Stimulated activated CD8-positive, alpha-beta memory T cell treated with anti-CD3 and anti-CD28 coated beads, Interleukin-2, amount 100 ng/mL, for 48 hours (primary cell): ENCODE results near the gene TECTA.

Source experiments
- DNase-seq, 2 donors: peaks; one replicate each; pipeline ENCODE4 v3.0.0-alpha.2; 2020; ENCODE audit warnings: low read depth in 2 of 2

Gene TECTA, protein sequence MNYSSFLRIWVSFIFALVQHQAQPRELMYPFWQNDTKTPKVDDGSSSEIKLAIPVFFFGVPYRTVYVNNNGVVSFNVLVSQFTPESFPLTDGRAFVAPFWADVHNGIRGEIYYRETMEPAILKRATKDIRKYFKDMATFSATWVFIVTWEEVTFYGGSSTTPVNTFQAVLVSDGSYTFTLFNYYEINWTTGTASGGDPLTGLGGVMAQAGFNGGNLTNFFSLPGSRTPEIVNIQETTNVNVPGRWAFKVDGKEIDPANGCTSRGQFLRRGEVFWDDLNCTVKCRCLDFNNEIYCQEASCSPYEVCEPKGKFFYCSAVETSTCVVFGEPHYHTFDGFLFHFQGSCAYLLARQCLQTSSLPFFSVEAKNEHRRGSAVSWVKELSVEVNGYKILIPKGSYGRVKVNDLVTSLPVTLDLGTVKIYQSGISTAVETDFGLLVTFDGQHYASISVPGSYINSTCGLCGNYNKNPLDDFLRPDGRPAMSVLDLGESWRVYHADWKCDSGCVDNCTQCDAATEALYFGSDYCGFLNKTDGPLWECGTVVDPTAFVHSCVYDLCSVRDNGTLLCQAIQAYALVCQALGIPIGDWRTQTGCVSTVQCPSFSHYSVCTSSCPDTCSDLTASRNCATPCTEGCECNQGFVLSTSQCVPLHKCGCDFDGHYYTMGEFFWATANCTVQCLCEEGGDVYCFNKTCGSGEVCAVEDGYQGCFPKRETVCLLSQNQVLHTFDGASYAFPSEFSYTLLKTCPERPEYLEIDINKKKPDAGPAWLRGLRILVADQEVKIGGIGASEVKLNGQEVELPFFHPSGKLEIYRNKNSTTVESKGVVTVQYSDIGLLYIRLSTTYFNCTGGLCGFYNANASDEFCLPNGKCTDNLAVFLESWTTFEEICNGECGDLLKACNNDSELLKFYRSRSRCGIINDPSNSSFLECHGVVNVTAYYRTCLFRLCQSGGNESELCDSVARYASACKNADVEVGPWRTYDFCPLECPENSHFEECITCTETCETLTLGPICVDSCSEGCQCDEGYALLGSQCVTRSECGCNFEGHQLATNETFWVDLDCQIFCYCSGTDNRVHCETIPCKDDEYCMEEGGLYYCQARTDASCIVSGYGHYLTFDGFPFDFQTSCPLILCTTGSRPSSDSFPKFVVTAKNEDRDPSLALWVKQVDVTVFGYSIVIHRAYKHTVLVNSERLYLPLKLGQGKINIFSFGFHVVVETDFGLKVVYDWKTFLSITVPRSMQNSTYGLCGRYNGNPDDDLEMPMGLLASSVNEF (N-terminal part only)

DNA sequence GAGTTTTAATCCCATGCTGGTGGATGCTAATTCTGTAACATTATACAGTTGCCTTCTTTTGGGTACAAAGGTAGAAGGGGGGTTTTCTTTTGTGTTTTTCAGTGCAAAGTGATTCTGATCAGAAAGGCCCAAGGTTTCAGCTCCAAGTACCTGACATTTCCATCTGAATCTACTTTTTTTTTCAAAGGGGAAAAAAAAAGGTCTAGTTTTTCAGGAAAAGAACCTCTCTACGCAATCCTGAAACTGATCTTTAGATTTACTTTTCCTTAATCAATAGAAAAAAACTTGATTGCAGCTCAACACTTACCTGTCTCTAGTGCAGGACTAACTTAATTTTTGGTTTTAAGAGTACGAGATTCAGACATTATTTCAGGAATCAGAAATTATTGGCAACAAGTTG lies at the start of gene TECTA:
TSS of gene TECTA (plus strand) at position 301 of the 400 bp plus-strand sequence. CDS start 1,423 bp downstream, outside the sequence.
- no peak for DNase-seq

DNA sequence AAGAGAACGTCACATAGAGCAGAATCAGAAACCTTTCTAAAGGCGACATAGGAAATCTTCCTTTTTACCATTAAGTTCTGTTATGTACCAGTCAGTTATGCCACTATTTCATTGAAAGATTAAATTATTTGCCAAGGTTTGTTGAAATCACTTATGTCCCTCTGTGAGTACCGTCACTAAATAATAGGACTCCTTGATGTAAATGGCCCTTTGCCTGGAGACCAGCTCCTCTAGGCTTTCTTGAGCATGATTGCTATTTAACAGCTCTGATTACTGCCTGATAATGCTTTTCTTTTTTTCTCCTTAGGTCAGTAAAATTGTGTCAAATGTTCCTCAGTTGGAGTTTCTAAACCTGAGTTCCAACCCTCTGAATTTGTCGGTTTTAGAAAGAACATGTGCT lies 47.8 kb upstream of the TECTA start:
- no peak for DNase-seq

DNA sequence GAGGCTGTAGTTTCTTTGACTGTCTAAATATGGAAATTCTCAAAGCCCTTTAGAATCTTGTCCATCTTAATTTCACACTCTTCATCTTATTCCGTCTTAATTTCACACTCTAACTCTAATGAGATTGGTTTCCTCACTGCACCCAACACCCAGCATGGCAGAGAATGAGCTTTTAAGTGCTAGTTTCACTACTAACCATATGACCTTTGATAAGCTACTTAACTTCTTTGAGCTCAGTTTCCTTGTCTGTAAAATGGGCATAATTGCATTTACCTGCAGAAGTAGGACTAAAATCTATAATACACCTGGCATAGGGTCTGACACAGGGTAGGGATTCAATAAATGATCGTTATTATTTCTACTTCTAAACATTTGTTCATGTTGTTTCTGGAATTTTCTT lies 46.8 kb upstream of the TECTA start:
- DNase-seq = no peak

DNA sequence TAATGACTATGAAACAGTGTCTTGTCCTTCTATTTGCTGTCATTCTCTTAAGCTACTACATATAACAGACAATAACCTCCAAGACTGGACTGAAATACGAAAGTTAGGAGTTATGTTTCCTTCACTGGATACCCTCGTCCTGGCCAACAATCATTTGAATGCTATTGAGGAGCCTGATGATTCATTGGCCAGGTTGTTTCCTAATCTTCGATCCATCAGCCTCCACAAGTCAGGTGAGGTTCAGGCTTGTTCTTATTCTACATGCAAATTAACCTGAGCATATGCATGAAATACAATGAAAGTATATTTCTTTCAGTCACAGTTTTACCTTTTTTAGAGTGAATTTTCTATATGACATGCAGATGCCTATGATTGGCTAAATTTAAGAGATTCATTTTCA lies 46.0 kb upstream of the TECTA start:
- no peak for DNase-seq

DNA sequence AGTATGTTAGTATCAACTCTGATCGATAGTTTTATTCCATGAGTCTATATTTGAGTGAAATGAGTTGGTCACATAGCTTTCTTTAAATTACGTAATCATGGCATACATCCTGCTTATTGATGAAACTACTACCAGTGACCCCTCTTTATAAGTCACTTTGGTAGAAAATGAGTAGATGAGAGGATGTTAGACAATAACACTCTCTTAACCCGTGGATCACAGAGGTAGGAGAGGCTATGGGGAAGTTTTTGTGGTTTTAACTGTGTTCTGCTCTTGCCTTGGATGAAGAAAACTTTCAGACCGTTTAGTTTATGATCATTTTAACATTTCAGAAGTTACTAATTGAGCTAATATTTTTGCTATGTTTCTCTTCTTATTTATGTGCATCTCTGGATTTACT lies 43.1 kb upstream of the TECTA start:
- DNase-seq = no peak

DNA sequence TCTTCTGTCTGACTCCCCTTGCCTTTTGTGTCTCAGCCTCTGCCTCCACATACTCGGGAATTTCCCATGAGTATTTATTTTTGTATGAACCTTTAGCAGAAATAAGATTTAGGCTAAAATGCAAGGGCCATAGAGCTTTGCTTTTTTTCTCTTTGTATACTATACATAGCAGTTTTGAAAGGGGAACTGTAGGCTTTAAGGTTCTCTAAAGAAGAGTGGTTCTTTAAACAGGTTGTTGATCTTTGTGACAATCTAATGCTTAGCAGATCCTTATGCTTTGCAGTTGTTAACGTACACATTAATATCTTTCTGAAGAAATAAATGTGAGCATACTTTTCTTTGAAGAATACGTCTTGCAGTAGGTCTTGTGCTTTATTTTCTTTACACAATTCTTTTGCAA lies 42.1 kb upstream of the TECTA start:
- DNase-seq = no peak

DNA sequence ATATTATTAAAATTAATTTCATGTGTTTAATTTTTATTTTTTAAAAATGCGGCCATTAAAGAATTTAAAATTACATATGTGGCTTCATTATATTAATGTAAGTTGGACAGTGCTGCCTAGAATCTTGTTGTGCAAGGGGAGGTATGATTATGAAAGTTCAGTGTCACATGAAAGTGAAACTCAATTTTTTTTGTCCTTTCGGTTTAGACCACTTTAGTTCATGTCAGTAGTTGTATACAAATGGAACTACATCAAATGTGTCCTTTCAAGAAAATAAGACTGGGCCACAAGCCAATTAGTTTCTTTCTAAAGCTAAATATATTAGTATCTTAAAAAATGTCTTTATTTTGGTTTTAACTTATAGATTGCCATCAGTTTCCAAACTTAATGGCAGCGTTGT lies 41.4 kb upstream of the TECTA start:
- DNase-seq = no peak

DNA sequence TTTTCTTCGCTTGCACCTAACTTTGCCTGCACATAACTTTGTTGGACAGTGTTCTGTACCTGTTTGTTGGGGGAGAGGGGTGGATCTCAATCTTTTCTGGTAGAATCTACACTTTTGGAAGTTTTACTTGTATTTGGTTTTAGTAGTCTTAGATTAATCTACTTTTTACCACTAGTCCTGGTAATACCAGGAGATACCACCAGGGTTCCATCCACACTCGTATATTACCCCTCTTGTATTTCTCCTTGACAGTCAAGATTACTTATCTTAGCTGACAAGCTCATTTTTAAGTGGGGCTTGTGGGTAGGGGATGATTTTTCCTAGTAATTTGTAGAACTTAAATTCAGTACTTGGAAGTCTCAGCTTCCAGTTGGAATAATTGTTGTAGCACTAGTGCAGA lies 37.3 kb upstream of the TECTA start:
- DNase-seq = no peak

DNA sequence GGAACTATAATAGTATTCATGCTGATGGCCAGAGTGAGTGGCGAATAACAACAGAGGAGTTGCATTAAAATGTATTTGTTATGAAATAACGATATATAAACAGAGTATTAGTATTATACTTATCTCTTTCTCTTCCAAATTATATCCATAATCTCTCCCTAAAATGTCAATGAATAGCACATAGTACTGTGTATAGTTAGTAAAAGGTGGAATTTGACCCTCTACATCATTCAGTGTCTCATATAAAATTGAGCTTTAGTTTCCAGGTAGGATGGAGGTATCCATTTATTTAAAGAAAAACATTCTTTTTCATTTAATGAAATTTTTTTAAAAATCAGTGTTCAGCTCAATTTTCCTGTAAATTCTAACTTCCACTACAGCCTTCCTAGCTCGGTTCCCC lies 34.4 kb upstream of the TECTA start:
- no peak for DNase-seq

DNA sequence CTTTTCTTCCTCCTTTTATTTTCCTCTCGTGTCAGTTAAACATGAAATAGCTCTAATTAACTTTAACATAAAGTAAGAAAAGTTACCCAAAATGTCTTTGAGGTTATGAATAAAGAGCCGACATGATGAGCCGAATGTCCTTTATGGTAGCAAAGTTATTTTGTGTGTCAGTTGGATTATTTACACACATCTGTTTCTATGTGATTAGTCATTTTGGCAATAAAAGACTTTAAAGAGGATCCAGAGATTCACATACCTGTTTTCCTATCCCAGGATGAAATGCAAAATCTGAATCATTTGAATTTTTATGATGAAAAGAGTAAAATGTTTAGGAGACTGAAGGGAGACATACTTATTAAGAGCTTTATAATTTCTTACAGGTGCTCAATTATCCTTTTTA lies 34.0 kb upstream of the TECTA start:
- DNase-seq = no peak

DNA sequence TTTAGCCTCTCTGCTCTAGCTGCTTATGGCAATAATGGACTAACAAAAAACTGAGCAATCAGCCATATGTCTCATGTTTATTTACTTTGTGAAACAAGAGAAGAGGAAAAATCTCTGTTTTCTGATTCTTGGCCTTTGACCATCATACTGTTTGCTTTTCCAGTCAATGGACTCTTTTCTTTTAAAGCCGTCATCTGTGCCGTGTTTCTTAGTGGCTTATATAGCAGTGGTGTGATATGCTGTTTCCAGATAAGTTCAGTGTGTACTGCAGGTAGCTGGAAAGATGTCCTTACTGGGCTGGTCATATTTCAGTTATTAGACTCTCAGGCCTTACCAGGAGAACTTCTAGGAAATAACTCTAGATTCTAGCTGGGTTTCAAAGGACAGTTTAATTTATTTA lies 33.6 kb upstream of the TECTA start:
- no peak for DNase-seq

DNA sequence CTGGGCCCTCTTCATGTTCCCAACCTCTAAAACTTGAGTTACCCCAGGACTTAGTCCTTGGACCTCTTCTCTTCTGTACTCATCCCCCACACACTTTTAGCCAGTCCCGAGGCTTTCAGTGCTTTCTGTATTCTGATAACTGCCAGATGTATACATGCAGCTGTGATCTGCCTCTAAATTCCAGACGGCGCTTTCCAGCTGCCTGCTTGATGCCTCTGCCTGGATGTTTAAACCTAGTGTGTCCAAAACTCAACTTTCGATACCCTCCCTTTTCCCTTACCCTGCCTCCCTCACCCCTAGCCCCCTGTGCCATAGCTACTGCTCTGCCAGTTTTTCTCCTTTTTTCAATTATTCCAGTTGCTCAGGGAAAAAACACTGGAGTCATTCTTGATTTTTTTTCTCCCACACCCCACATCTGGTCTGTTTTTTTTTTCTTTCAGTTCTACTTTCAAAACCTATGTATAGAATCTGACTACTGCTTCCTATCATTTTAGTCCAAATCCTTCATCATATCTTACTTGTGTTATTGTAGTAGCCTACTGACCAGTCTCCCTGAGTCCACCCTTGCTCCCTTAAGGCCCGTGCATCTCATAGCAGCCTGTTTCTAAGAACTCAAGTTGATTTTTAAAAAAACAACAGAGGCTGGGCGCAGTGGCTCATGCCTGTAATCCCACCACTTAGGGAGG lies 32.9 kb upstream of the TECTA start:
- DNase-seq = no peak

DNA sequence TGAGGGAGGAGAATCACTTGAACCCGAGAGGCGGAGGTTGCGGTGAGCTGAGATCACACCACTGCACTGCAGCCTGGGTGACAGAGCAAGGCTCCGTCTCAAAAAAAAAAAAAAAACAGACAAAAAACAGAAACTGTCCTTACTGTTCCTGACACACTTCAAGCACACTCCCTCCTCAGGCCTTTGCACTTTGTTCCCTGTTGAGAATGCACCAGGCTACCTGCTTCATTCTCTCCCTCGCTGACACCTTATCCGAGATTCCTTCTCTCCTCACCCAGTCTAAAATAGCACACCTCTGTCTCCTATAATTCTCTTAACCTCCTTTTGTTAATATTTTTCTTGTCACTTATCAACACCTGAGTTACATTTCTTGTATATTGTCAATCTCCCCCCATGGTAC lies 32.3 kb upstream of the TECTA start:
- no peak for DNase-seq

DNA sequence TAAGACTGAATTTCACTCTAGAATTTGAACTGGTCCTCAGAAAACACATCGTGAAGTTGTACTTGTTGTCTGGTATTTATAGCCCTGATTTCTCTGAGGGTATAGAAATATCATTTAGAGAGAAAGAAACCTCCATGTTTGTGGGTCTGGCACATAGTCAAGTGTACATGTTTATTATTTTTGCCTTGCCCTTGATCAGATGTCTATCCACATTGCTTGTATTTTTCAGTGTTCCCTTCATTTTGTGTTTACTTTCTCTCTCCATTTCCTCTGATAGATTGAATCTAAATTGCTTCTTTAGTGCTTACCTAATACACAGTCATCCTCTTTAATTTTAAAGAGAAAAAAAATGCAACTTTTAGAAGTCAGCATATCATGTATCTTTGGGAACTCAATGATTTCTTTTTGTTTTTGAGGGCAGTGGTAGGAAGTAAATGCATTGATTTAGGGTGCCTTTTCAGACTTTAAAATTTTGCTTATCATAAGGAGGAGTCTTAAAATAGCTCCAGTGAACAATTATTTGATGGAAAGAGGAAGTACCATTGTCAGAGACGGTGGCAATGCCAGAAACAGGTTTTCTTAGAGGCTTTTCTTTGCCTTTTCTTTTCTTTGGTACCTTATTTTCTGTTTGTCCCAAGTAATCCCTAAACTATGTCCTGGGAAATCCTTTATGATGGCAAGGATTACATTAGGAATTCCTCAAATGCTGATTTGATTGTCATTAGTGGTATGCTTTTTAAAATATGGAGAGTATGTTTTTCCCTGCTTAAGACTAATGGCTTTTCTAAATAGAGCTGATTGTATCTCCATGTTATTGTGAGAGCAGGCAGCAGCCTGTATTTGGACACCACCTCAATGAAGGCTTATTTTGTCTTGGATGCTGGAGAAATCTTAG lies 29.8 kb upstream of the TECTA start:
- no peak for DNase-seq

DNA sequence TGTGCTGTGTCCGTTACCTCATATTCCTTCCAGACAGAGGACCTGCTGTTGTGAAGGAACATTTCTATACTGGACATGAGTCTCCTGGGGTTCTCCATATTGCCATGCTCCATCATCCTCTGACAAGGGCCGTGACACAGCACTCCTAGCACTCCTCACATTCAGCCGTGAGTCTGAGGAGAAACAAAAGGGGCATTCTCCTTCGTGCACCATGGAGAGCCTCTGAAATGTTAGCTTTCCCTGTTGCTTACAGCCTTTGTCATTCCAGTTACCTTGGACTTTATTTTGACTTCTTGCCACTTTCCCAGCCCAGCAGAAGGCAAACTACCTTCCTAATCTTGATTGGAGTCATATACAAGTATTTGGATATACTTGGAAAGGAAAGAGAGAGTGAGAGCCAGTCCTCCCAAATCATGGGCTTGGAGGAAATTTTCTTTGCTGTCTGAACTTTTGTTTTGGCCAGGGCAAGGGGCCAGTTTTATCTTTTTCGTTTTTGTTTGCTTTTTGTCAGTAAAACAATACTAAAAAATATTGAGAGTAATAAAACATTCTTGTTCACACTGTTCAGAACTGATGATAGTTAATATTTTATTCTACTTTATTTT lies 29.1 kb upstream of the TECTA start:
- DNase-seq = no peak

DNA sequence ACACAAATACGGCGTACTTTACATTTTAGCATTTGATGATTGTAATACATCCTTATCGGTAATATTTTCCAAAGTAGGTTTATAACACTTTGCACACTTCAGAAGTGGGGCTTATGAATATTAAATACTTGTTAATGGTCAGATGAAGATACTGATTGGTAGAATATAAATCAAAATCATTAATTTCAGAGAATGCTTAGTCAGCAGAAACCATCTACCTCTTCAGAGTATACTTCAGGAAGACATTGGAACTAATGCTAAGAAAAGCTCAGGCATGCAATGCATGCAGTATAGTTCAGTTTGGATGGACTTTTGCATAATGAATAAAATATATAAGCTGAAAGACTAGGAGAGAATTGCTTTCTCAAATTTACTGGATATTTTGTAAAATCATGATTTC lies 19.7 kb upstream of the TECTA start:
- DNase-seq = no peak

DNA sequence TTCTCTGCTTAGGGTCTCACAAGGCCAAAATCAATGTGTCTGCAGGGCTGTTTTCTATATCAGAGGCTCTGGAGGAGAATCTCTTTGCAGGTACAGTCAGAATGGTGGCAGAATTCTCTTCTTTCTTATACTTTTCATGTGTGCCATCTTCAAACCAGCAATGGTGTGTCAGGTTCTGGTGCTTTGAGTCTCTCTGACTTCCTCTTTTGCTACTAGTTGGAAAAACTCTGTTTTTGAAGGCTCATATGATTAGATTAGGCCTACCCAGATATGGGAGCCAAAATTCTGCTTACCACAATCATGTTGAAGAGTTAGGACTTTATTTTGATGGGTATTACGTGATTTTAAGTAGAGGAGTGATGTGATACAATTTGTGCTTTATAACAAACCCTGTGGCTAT lies 18.8 kb upstream of the TECTA start:
- no peak for DNase-seq

DNA sequence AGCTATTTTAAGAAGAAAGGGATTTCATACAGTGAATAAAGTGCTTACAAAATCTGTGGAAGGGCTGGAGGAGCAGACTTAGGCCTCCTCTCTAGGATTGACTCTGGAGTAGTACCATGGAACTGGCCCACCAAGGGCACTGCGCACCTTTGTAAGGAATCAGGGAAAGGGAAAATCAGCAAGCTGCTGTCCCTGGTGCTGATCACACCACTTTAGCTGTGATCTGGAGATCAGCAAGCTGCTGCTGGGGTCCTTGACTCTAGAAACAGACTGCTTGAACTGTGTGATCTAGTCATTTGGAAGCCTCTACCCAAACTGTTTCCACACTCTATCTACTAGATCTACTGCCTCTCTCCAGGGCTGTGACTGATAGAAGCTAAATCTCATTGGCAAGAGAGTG lies 18.4 kb upstream of the TECTA start:
- DNase-seq = no peak

DNA sequence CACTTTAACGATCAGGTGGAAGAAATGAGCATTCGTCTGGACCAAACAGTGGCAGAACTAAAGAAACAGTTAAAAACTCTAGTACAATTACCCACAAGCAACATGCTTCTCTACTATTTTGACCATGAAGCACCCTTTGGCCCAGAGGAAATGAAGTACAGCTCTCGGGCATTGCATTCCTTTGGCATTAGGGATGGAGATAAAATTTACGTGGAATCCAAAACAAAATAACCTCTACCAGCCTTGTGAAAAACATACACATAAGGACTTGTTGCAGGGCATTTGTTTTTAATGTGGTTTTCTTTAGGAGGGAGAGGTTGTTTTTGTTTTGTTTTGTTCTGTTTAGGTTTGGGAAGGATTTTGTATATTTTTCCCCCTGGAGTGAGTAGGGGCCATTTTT lies 14.2 kb upstream of the TECTA start:
- no peak for DNase-seq

DNA sequence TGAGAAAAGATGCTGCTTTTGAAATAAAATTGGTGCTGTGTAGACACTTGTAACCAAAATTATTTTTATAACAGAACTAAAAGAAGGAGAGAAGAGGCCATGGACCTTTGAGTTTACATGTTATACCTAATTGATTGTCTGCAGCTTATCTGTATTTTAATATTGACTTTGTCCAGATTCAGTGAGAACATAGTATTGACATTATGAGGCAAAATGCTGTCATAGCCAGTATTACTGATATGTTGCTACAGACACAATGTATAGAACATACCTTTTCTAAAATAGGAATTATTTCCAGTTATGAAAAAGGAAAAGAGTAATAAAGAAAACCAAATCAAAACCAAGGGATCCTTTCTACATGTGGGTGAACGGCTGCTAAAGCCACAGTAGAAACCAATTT lies 11.5 kb upstream of the TECTA start:
- DNase-seq = no peak
